ENCODE results near the gene ACSS3.

- TF ChIP-seq CTCF (IDR thresholded peaks at IDR 0.05) (no peak), POLR2A (IDR thresholded peaks at IDR 0.05) (no peak)
These were observed 151.9 kb downstream of the ACSS3 start for GRCh38 chr12:81229759-81230158.

Data from breast epithelium (tissue), 3 donors.